Activated CD4-positive, alpha-beta memory T cell treated with anti-CD3 and anti-CD28 coated beads for 36 hours (primary cell): ENCODE data around the gene B3GAT2. TPM values are rescaled to one million over a fixed set of nuclear protein-coding genes. Genes with fewer than 3 reads are reported as not detected.

ENCODE experiments used
- CTCF ChIA-PET: fragments of 350-600 bp; sonication (Branson Sonifier 250); formaldehyde crosslinking; loops from one replicate; lab custom pipeline; 2021; ENCODE audit warnings: antibody characterized with exemption, inconsistent platforms; lab: Charles Lee
- POLR2A ChIA-PET: fragments of 350-600 bp; sonication (Branson Sonifier 250); formaldehyde crosslinking; loops from one replicate; lab custom pipeline; 2021; ENCODE audit warnings: antibody characterized with exemption; lab: Charles Lee
- DNase-seq: peaks from one replicate; pipeline ENCODE4 v3.0.0-alpha.2; 2020
- H3K27ac Mint-ChIP-seq: one replicate; pipeline ENCODE4 v1.8.0; 2021; ENCODE audit warnings: mixed read lengths
- H3K27me3 Mint-ChIP-seq: one replicate; pipeline ENCODE4 v1.8.0; 2021; ENCODE audit warnings: mixed read lengths
- H3K36me3 Mint-ChIP-seq: one replicate; pipeline ENCODE4 v1.8.0; 2021; ENCODE audit warnings: mixed read lengths
- H3K4me1 Mint-ChIP-seq: one replicate; pipeline ENCODE4 v1.8.0; 2021; ENCODE audit warnings: low read depth, mixed read lengths
- H3K4me3 Mint-ChIP-seq: one replicate; pipeline ENCODE4 v1.8.0; 2021; ENCODE audit warnings: mild to moderate bottlenecking, mixed read lengths
- H3K9me3 Mint-ChIP-seq: one replicate; pipeline ENCODE4 v1.8.0; 2021; ENCODE audit warnings: mixed read lengths
- intact Hi-C: fragments of 100-400 bp; cut with micrococcal nuclease; formaldehyde crosslinking; loops from one replicate; pipeline ENCODE4 v1.15.1; 2023
- total RNA-seq, 2 experiments: library from RNA; stranded (reverse); gene quantifications; one replicate each; pipeline ENCODE4 v1.2.3, GENCODE V29; 2021

B3GAT2 gene, protein sequence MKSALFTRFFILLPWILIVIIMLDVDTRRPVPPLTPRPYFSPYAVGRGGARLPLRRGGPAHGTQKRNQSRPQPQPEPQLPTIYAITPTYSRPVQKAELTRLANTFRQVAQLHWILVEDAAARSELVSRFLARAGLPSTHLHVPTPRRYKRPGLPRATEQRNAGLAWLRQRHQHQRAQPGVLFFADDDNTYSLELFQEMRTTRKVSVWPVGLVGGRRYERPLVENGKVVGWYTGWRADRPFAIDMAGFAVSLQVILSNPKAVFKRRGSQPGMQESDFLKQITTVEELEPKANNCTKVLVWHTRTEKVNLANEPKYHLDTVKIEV
- under 1 TPM; 0.05 TPM for total RNA-seq

- no peak within 1 kb of the TSS for H3K27ac Mint-ChIP-seq
- H3K4me1 Mint-ChIP-seq = peaks cover 11% of the 10 kb centered on the region
- no peaks in the 10 kb centered on the region for H3K9me3 Mint-ChIP-seq
- CTCF ChIA-PET = interaction anchor here (0.6 to 5.8 kb wide), 24 partner anchors 10 to 652 kb away, joined by 3 to 36 read pairs (median 4); partner anchors contain the start of gene SMAP1
- peak; percentile 15 for DNase-seq
- H3K4me3 Mint-ChIP-seq = peak within 1 kb of the TSS; percentile 70
- POLR2A ChIA-PET = interaction anchor here (1.0 kb wide), 1 partner anchor 288 kb away, joined by 4 read pairs; no protein-coding TSS in a partner anchor
- peaks cover 42% of the 10 kb centered on the region for H3K27me3 Mint-ChIP-seq
- intact Hi-C loops = loop anchor here (1.0 to 5.0 kb wide), 3 partner anchors 250 to 644 kb away; no protein-coding TSS in a partner anchor
- no peaks in the 10 kb centered on the region for H3K36me3 Mint-ChIP-seq
These were observed at the start of gene B3GAT2 for GRCh38 chr6:70956451-70957283. TSS of gene B3GAT2 (minus strand) at chr6:70957060. CDS start at chr6:70956429, 631 bp downstream.

DNA sequence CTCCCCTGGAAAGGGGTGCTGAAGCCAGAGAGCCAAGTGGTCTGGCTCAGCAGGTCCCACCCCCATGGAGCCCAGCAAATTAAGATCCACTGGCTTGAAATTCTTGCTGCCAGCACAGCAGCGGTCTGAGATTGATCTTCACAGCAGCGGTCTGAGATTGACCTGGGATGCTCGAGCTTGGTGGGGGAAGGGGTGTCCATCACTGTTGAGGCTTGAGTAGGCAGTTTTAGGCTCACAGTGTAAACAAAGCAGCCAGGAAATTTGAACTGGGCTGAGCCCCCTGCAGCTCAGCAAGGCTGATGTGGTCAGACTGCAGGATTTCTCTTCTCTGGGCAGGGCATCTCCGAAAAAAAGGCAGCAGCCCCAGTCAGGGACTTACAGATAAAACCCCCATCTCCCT is 41.3 kb upstream of the B3GAT2 start:
- peaks cover 34% of the 10 kb centered on the region for H3K27me3 Mint-ChIP-seq
- CTCF ChIA-PET = no interaction called here
- no peaks in the 10 kb centered on the region for H3K4me1 Mint-ChIP-seq
- H3K4me3 Mint-ChIP-seq = no peak overlapping the region
- POLR2A ChIA-PET = no interaction called here
- no peaks in the 10 kb centered on the region for H3K9me3 Mint-ChIP-seq
- peaks cover under 1% of the 10 kb centered on the region for H3K36me3 Mint-ChIP-seq
- no peak for DNase-seq
- H3K27ac Mint-ChIP-seq = no peak overlapping the region
- intact Hi-C loops = no loop called here

- Mint-ChIP-seq H3K4me3 (no peak overlapping the region), H3K4me1 (no peaks in the 10 kb centered on the region), H3K36me3 (no peaks in the 10 kb centered on the region), H3K27ac (no peak overlapping the region), H3K27me3 (peaks cover 35% of the 10 kb centered on the region), H3K9me3 (no peaks in the 10 kb centered on the region)
- ChIA-PET POLR2A (no interaction called here), CTCF (no interaction called here)
- no peak for DNase-seq
- intact Hi-C loops = no loop called here
These were observed 40.5 kb upstream of the B3GAT2 start for GRCh38 chr6:70997379-70997778.

- CTCF ChIA-PET = no interaction called here
- DNase-seq = no peak
These were observed 39.2 kb upstream of the B3GAT2 start for GRCh38 chr6:70996106-70996505.

DNA sequence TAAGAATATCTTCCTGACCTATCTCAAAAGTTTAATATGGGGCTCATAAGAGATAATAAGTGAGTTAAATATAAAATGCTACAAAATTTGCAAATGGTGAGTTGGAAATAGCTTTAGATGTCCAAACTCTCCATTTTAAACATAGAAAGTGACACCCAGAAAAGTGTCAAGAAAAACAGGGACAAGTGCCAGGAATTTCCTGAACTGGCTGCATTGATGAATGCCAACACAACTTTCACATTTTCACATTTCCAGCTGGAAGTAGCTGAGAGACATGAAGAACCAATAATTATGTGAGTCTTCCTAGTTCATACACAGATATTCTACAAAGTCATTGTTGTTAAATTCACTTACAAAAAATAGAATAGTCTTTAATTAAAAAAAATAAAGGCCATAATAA is 38.6 kb upstream of the B3GAT2 start:
- intact Hi-C loops = no loop called here
- no peak for DNase-seq
- H3K9me3 Mint-ChIP-seq = no peaks in the 10 kb centered on the region
- ChIA-PET POLR2A (no interaction called here), CTCF (no interaction called here)
- peaks cover 39% of the 10 kb centered on the region for H3K27me3 Mint-ChIP-seq
- no peaks in the 10 kb centered on the region for H3K4me1 Mint-ChIP-seq
- H3K4me3 Mint-ChIP-seq = no peak overlapping the region
- no peaks in the 10 kb centered on the region for H3K36me3 Mint-ChIP-seq
- no peak overlapping the region for H3K27ac Mint-ChIP-seq

More at GRCh38 chr6:70996106-70996505, 39.2 kb upstream of the B3GAT2 start:
- intact Hi-C loops = no loop called here
- POLR2A ChIA-PET = no interaction called here
- Mint-ChIP-seq H3K36me3 (no peaks in the 10 kb centered on the region), H3K9me3 (no peaks in the 10 kb centered on the region), H3K4me1 (no peaks in the 10 kb centered on the region), H3K27ac (no peak overlapping the region), H3K27me3 (peaks cover 35% of the 10 kb centered on the region), H3K4me3 (no peak overlapping the region)

DNA sequence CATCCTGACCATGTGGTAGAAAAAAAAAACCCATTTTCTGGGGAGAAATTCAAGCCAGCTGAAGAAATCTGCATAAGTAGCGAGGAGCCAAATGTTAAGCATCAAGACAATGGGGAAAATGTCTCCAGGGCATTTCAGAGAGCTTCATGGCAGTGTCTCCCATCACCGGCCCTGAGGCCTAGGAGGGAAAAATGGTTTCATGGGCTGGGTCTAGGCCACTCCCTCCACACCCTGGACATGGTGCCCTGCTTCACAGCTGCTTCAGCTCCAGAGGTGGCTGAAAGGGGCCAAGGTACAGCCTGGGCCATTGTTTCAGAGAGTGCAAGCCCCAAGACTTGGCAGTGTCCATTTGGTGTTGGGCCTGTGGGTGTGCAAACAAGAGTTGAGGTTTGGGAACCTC is 34.4 kb upstream of the B3GAT2 start:
- CTCF ChIA-PET = no interaction called here

GRCh38 chr6:70985156-70985555 is 28.3 kb upstream of the B3GAT2 start:
- DNase-seq = no peak
- Mint-ChIP-seq H3K27me3 (no peaks in the 10 kb centered on the region), H3K27ac (no peak overlapping the region), H3K4me1 (no peaks in the 10 kb centered on the region), H3K36me3 (no peaks in the 10 kb centered on the region), H3K9me3 (no peaks in the 10 kb centered on the region), H3K4me3 (no peak overlapping the region)
- ChIA-PET CTCF (no interaction called here), POLR2A (no interaction called here)
- intact Hi-C loops = no loop called here

More for the DNA sequence above, 34.4 kb upstream of the B3GAT2 start:
- DNase-seq = no peak
- Mint-ChIP-seq H3K27me3 (peaks cover 22% of the 10 kb centered on the region), H3K4me1 (no peaks in the 10 kb centered on the region), H3K36me3 (no peaks in the 10 kb centered on the region), H3K4me3 (no peak overlapping the region), H3K9me3 (no peaks in the 10 kb centered on the region), H3K27ac (no peak overlapping the region)
- intact Hi-C loops = no loop called here
- POLR2A ChIA-PET = no interaction called here

GRCh38 chr6:70982747-70983146 is 25.9 kb upstream of the B3GAT2 start:
- ChIA-PET POLR2A (interaction anchor here (0.6 kb wide), 1 partner anchor 44 kb away, joined by 3 read pairs; no protein-coding TSS in a partner anchor), CTCF (no interaction called here)
- Mint-ChIP-seq H3K4me3 (no peak overlapping the region), H3K4me1 (no peaks in the 10 kb centered on the region), H3K36me3 (no peaks in the 10 kb centered on the region), H3K27ac (no peak overlapping the region), H3K27me3 (peaks cover 4% of the 10 kb centered on the region), H3K9me3 (peaks cover 3% of the 10 kb centered on the region)
- no peak for DNase-seq
- intact Hi-C loops = no loop called here

DNA sequence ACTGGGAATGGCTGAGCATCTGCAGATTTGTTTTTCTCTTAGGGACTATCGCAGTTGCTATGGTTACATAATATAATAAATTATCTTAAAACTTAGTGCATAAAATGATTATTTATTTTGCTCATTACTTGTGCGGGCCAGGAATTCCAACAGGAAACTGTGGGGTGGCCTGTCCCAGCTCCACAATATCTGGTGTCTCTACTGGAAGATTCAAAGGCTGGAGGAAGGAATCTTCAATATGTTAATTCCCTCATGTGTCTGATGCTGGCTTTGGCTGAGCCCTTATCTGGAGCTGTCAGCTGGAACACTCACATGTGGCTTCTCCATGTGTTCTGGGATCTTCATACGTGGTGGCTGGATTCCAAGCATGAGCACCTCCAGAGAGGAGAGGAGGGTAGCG is 23.9 kb upstream of the B3GAT2 start:
- CTCF ChIA-PET = no interaction called here
- Mint-ChIP-seq H3K27me3 (peaks cover 11% of the 10 kb centered on the region), H3K27ac (no peak overlapping the region), H3K9me3 (peaks cover 3% of the 10 kb centered on the region), H3K4me3 (no peak overlapping the region), H3K36me3 (no peaks in the 10 kb centered on the region), H3K4me1 (no peaks in the 10 kb centered on the region)
- intact Hi-C loops = no loop called here
- DNase-seq = no peak
- POLR2A ChIA-PET = no interaction called here

DNA sequence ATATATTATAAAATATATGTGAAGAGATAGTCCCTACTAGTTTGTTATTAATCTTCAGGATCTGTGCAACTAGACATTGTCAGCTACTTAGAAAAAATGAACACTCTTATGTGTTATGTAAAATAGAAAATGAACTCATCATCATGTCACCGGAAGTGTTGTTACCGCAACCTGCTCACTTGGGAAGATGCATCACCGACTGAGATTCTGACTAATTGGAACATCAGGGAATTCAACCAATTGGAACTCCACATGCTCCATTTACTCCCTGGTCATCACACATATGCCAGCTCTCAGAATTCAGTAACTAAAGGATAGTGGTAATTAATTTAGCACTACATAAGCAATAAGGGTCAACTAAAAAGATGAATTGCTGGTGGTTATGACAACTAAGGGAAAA is 16.7 kb upstream of the B3GAT2 start:
- no peak for DNase-seq
- peaks cover 7% of the 10 kb centered on the region for H3K9me3 Mint-ChIP-seq
- no peak overlapping the region for H3K4me3 Mint-ChIP-seq
- CTCF ChIA-PET = interaction anchor here (1.1 kb wide), 1 partner anchor 18 kb away, joined by 4 read pairs; no protein-coding TSS in a partner anchor
- no peak overlapping the region for H3K27ac Mint-ChIP-seq
- H3K4me1 Mint-ChIP-seq = no peaks in the 10 kb centered on the region
- peaks cover 3% of the 10 kb centered on the region for H3K36me3 Mint-ChIP-seq
- POLR2A ChIA-PET = no interaction called here
- H3K27me3 Mint-ChIP-seq = peaks cover 38% of the 10 kb centered on the region
- intact Hi-C loops = no loop called here

DNA sequence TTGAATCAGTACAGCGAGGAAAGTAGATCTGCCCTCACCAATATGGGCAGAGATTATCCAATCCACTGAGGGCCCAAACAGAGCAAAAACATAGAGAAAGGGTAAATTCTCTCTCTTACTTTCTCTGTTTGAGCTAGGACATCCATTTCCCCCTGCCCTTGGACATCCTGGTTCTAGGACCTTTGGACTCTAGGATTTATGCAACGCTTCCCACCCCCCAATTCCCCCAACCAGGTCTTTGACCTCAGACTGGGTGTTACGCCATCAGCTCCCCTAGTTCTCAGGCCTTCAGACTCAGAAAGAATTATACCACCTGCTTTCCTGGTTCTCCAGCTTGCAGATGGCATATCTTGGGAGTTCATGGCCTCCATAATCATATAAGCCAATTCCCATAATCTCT is 10.2 kb upstream of the B3GAT2 start:
- Mint-ChIP-seq H3K27me3 (peaks cover 6% of the 10 kb centered on the region), H3K4me1 (no peaks in the 10 kb centered on the region), H3K36me3 (no peaks in the 10 kb centered on the region), H3K9me3 (peaks cover 3% of the 10 kb centered on the region), H3K27ac (no peak overlapping the region), H3K4me3 (no peak overlapping the region)
- intact Hi-C loops = no loop called here
- ChIA-PET POLR2A (no interaction called here), CTCF (interaction anchor here (0.7 to 1.4 kb wide), 3 partner anchors 9 to 11 kb away, joined by 3 to 4 read pairs (median 4); partner anchors contain the start of gene B3GAT2)
- no peak for DNase-seq

DNA sequence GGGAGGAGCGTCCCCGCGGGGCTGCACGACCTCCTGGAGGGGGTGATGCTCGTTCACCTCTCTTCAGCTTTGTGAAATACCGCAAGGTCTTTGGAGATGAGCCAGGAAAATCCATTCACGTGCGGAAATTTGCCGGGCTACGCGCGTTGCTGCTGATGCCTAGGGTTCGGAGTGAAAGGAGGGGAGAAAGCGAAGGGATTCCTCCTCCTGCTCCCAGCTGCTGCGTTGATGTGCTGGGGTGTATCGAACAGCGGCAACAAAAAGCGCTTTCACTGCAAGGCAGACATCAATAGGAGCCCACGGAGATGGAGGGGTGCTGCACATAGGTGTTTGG is 391 bp upstream of the B3GAT2 start:
- no peaks in the 10 kb centered on the region for H3K9me3 Mint-ChIP-seq
- peaks cover 11% of the 10 kb centered on the region for H3K4me1 Mint-ChIP-seq
- no peak overlapping the region for H3K27ac Mint-ChIP-seq
- H3K36me3 Mint-ChIP-seq = no peaks in the 10 kb centered on the region
- no peak for DNase-seq
- ChIA-PET CTCF (interaction anchor here (0.6 to 5.8 kb wide), 6 partner anchors 10 to 714 kb away, joined by 3 to 36 read pairs (median 20); no protein-coding TSS in a partner anchor), POLR2A (no interaction called here)
- H3K27me3 Mint-ChIP-seq = peaks cover 42% of the 10 kb centered on the region
- intact Hi-C loops = loop anchor here (5.0 kb wide), 2 partner anchors 435 to 645 kb away; no protein-coding TSS in a partner anchor
- H3K4me3 Mint-ChIP-seq = no peak overlapping the region
